Measurements from ENCODE around the gene PAPSS2. TPM values are rescaled to one million over a fixed set of nuclear protein-coding genes. Genes with fewer than 3 reads are reported as not detected.

The PAPSS2 gene
- polyA plus RNA-seq, 1 experiment: 133 TPM

- H3K27me3 ChIP-seq (ENCODE audit: control insufficient read depth, insufficient read depth, low read length): no peaks in the 10 kb centered on the region
- TF ChIP-seq, protein P1, sequence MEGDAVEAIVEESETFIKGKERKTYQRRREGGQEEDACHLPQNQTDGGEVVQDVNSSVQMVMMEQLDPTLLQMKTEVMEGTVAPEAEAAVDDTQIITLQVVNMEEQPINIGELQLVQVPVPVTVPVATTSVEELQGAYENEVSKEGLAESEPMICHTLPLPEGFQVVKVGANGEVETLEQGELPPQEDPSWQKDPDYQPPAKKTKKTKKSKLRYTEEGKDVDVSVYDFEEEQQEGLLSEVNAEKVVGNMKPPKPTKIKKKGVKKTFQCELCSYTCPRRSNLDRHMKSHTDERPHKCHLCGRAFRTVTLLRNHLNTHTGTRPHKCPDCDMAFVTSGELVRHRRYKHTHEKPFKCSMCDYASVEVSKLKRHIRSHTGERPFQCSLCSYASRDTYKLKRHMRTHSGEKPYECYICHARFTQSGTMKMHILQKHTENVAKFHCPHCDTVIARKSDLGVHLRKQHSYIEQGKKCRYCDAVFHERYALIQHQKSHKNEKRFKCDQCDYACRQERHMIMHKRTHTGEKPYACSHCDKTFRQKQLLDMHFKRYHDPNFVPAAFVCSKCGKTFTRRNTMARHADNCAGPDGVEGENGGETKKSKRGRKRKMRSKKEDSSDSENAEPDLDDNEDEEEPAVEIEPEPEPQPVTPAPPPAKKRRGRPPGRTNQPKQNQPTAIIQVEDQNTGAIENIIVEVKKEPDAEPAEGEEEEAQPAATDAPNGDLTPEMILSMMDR (IDR thresholded peaks at IDR 0.05; ENCODE audit: insufficient read depth, low read depth, low read length): no peak
- no peak overlapping the region for H3K4me3 ChIP-seq (ENCODE audit: low read depth, low read length)
- CTCF ChIA-PET: no interaction called here
- H3K36me3 ChIP-seq (ENCODE audit: control insufficient read depth, insufficient read depth, low read length): no peaks in the 10 kb centered on the region
- no peak for DNase-seq (ENCODE audit: low read depth)
- POLR2A ChIA-PET: no interaction called here
Observed at GRCh38 chr10:87623191-87623590, 36.5 kb upstream of the PAPSS2 start.

DNA sequence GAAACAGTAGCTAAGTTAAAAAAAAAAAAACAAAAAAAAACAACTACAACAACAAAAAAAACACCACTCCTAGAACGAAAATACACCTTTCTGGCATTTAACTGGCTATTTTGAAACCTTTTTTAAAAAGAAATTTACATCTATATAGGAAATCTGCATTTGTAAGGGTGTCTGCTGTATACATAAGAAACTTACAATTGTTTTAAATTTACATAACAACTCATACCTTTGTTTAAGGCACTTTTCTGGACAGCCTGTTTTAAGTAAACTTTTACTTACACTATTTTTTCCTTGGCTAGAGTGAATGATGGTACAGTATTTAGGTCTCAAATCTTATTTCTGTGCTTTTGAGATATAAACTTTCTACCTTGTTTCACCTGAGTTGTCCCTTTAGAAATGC, 34.0 kb upstream of the PAPSS2 start:
- TF ChIP-seq, protein P1 (IDR thresholded peaks at IDR 0.05; ENCODE audit: insufficient read depth, low read depth, low read length): no peak

DNA sequence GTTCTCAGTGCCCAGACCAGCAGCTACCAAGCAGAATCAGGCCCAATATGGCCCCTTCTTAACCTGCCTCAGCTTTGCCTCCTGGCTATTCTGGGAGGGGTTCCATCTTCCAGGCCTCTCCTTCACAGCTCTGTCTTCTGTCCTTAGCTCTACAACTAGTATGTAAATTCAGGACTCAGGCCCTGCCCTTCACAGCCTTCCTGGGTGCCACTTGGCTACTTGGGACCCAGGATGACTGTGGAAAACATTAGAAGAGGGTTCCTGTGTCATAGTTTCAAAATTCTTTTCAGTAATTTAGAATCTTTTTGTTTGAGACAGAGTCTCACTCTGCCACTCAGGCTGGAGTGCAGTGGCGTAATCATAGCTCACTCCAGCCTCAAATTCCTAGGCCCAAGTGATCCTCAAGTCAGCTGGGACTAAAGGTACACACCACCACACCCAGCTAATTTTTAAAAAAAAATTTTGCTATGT, 33.2 kb upstream of the PAPSS2 start:
- Histone ChIP-seq H3K27me3 (ENCODE audit: control insufficient read depth, insufficient read depth, low read length) (no peaks in the 10 kb centered on the region), H3K36me3 (ENCODE audit: control insufficient read depth, insufficient read depth, low read length) (no peaks in the 10 kb centered on the region), H3K4me3 (ENCODE audit: low read depth, low read length) (no peak overlapping the region)
- ChIA-PET CTCF (interaction anchor here (0.8 to 1.9 kb wide), 3 partner anchors 10 to 108 kb away, joined by 3 to 5 read pairs (median 3); no protein-coding TSS in a partner anchor), POLR2A (no interaction called here)
- DNase-seq (ENCODE audit: low read depth): no peak
- TF ChIP-seq, protein P1 (IDR thresholded peaks at IDR 0.05; ENCODE audit: insufficient read depth, low read depth, low read length): no peak

More for the DNA sequence above, 34.0 kb upstream of the PAPSS2 start:
- Histone ChIP-seq H3K27me3 (ENCODE audit: control insufficient read depth, insufficient read depth, low read length) (no peaks in the 10 kb centered on the region), H3K4me3 (ENCODE audit: low read depth, low read length) (no peak overlapping the region), H3K36me3 (ENCODE audit: control insufficient read depth, insufficient read depth, low read length) (no peaks in the 10 kb centered on the region)
- ChIA-PET CTCF (interaction anchor here (0.8 to 1.9 kb wide), 2 partner anchors 9 kb away, joined by 3 to 5 read pairs; no protein-coding TSS in a partner anchor), POLR2A (no interaction called here)
- DNase-seq (ENCODE audit: low read depth): no peak

DNA sequence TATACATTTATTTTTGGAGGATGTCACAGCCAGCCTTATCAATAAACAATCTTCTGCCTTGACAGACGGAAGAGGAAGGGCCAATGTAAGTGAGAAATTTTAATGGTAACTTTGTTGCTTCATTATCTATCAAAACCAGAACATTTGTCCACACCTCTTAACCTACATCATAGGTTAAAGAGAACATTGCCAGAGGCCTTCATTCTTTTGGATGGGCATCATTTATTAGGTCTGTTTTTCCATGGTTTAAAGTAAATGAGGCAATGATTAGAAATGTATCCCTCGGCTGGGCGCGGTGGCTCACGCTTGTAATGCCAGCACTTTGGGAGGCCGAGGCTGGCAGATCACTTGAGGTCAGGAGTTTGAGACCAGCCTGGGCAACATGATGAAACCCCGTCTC, 29.5 kb upstream of the PAPSS2 start:
- no peak for DNase-seq (ENCODE audit: low read depth)
- H3K36me3 ChIP-seq (ENCODE audit: control insufficient read depth, insufficient read depth, low read length): no peaks in the 10 kb centered on the region
- TF ChIP-seq, protein P1 (IDR thresholded peaks at IDR 0.05; ENCODE audit: insufficient read depth, low read depth, low read length): no peak
- no peak overlapping the region for H3K4me3 ChIP-seq (ENCODE audit: low read depth, low read length)
- CTCF ChIA-PET: interaction anchor here (0.7 kb wide), 1 partner anchor 97 kb away, joined by 3 read pairs; no protein-coding TSS in a partner anchor
- POLR2A ChIA-PET: no interaction called here
- no peaks in the 10 kb centered on the region for H3K27me3 ChIP-seq (ENCODE audit: control insufficient read depth, insufficient read depth, low read length)

- H3K4me3 ChIP-seq (ENCODE audit: low read depth, low read length): no peak overlapping the region
- no peak for DNase-seq (ENCODE audit: low read depth)
- no peaks in the 10 kb centered on the region for H3K27me3 ChIP-seq (ENCODE audit: control insufficient read depth, insufficient read depth, low read length)
- H3K36me3 ChIP-seq (ENCODE audit: control insufficient read depth, insufficient read depth, low read length): no peaks in the 10 kb centered on the region
- ChIA-PET CTCF (interaction anchor here (0.6 kb wide), 1 partner anchor 8 kb away, joined by 3 read pairs; no protein-coding TSS in a partner anchor), POLR2A (no interaction called here)
- TF ChIP-seq, protein P1 (IDR thresholded peaks at IDR 0.05; ENCODE audit: insufficient read depth, low read depth, low read length): no peak
Observed at GRCh38 chr10:87632454-87632853, 27.2 kb upstream of the PAPSS2 start.

Measured in BJ (cell line).